HG02840 (cell line): ENCODE results near the gene RALBP1.

Source experiments
- ATAC-seq: cut with Tn5 transposase; IDR thresholded peaks from one replicate; pipeline ENCODE4 v1.9.1; 2021; ENCODE audit warnings: mild to moderate bottlenecking, moderate library complexity, moderate number of reproducible peaks; ENCODE audit not compliant: unreplicated experiment, low FRiP score

RALBP1 gene

DNA sequence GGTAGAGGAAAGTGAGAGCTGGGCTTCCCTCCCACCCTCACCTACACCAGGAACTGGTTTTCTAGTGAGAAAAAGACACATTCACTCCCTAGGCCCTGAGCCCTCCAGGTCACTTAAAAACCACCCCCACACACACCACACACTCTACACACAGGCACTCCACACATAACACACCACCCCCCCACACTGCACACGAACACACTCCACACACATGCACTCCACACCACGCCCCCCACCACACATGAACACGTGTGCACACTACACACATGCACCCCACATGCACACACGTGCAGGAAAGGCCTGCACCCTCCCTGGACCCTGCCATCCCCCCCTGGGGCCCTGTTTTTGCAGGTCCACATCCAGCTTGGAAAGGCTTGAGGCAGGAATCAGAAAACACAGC, 67.6 kb downstream of the RALBP1 start:
- ATAC-seq = no peak

DNA sequence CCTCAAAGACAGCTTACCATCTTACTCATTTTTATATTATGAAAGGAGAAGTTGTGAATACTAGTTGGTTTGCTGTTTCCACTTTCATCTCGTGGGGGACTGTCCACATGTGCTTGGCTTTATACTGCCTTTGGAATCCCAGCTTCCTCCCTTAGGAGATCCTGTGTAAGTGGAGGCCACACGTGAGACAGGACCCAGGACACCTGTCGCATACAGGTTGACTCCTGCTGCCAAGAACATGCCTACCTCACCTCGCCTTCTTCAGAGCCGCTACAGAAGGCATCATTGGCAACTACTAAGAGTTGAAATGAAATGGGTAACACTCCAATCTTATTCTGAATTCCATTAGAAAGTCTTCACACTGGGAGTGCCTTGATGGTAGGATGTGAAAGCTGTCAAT, 69.7 kb downstream of the RALBP1 start:
- ATAC-seq = no peak

DNA sequence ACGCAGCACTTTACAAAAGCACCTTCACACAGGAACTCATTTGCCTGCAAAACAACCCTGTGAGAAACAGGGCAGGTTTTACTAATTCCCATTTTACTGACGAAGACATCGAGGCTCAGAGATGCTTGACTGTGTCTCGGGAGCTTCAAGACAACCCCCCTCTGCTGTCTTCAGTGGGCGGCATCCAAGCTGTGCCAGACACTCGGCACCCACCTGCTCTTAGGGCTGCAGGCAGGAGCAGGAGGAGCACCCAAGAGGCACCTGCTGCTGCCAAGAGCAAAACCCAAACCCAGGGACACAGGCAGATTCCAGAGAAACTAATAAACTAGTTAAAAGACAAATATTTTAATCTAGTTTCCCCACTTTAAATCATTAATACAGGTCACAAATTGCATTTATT, 71.2 kb downstream of the RALBP1 start:
- ATAC-seq = no peak

DNA sequence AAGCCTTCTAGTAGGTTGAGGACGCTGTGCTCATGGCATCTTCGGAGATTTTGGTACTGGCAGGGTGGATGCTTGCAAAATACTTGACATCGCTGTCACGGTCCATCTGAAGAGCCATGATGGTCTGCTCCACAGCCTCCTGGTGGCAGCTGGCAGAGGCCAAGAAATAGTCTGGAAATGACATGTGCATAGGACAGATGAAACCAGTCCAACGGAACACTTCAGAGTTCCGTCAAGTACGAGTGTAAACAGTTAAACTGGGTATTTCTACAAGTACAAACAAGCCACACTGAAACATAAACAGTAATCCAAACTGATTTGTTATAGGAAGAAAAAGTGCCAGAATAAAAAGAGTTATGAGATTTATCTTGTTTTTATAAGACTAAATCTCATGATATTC, 72.5 kb downstream of the RALBP1 start:
- no peak for ATAC-seq

DNA sequence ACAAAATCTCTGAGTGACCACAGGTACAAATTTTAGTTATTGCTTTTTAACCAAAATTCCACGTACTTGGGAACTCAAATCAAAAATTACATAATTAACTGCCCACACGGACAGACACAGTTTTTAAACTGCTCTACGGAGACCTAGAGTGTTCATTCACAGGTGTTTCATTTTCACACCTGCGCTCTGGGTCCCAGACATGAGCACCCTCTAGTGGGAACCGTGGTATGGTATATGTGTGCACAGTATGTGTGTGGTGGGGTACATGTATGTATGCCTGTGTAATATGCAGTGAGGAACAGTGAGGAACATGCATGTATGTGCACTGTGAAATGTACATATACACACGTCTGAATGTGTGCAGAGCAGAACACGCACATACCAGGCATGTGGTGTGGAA, 74.1 kb downstream of the RALBP1 start:
- no peak for ATAC-seq

DNA sequence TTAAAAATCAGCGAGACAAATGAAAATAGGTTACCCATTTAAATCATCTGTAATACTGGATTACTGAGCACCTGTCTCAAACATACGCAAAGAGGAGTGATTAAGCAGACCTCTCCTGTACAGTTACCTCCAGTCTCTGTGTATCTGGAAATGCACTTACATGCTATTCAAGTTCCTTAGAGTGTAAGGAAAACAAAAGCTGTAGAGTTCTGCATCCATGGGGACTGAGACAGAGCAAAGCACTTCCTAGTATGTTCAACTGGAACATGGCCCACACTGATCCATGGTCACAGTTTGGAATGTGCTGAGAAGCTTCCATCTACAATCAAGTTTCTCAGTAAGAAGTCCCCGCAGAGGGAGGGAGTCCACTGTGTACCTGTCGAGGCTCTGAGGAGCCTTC, 75.1 kb downstream of the RALBP1 start:
- no peak for ATAC-seq

DNA sequence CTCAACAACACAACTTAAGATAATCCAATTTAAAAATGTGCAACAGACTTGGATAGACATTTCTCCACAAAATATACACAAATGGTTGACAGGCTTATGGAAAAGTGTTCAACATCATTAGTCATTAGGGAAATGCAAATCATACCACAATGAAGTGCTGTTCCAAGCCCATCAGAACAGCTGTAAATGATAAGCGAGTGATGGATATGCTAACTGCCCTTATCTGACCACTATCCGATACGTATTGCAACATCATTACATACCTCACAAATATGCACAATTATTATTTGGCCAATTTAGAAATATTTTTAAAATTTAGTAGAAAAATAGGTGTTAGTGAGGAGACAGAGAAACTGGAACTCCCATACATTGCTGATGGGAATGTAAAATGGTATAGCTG, 76.9 kb downstream of the RALBP1 start:
- no peak for ATAC-seq

DNA sequence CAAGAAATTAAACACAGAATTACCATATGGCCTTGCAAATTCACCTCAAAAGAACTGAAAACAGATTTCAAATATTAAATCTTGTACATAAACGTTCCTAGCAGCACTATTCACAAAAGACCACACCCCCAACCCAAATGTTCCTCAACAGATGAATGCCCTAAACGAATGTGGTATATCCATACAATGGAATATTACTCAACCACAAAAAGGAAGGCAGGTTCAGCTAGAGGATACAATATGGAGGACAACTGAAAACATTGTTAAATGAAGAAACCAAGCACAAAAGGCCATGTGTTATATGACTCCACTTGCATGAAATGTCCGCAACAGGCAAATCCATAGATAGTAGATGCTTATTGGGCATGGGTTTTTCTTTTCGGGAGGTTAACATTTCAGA, 77.3 kb downstream of the RALBP1 start:
- no peak for ATAC-seq

DNA sequence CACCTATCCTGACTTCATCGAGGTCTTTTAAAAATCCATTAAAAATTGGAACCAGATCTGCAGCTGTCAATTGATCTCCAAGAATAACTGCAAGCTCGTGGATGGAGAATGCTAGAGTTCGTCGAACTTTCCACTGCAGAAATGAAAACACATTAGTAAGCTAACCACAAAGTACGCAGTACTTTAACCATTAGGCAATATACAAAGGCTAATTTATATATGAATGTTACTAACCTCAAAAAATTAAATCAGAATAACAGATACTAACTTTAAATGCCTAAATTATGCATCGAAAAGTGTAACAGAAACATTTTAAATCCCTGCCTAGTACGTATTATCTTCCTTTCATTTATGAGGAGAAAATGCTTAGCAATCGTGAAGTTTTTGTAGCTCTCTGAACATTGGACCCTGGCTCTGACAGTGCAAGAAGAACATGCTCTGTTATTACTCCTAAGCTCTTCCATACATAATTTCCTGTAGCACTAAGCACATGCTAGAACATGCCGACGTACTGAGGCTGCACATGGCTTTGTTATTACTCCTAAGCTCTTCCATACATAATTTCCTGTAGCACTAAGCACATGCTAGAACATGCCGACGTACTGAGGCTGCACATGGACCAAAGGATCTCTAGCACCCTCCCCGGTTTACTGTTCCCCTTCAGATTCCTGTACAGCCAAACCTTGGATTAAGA, 82.1 kb downstream of the RALBP1 start:
- ATAC-seq = no peak

DNA sequence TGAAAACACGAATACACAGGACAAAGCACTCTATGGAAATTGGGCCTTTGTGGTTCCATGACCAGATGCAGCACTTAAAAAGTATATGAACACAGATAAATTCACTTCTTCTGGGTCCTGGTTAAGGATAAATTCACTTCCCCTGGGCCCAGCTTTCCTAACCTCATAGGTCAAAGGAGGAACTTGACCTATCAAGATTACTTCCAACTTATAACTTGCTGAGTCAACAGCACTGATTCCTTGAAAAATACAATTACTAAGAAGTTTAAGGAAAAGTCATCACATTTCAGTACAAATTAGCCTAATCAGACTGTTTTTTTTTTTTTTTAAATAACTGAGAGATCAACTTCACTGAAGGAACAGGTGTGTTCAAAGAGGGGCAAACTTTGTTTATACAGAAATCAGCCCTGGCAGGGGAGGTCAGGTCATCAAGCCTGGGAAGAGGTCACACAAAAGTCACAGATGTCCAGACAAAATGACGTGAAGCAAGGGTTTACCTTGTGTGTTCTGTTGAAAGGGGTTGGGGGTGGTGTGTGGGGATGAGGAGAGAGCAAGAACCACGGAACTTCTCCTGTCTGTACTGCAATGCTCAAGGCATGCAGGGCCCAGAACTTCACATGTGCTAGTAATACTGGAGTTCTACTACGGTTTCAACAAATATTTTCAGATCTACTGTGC, 83.2 kb downstream of the RALBP1 start:
- no peak for ATAC-seq

DNA sequence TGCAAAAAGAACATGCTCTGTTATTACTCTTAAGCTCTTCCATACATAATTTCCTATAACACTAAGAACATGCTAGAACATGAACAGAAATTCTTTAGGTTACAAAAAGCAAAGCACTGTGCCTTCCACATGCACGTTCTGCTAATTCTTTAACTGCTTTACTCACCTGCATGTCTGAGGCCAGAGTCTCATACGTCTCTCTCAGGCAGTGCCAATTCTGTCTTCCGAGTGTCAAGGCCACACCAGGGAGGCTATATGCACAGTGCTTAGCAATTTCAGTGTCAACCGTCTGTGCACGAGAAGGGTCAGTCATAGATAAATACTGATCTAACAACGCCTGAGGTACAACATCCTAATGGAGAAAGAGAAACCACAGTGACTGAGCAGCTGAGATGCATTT, 83.9 kb downstream of the RALBP1 start:
- ATAC-seq = no peak

DNA sequence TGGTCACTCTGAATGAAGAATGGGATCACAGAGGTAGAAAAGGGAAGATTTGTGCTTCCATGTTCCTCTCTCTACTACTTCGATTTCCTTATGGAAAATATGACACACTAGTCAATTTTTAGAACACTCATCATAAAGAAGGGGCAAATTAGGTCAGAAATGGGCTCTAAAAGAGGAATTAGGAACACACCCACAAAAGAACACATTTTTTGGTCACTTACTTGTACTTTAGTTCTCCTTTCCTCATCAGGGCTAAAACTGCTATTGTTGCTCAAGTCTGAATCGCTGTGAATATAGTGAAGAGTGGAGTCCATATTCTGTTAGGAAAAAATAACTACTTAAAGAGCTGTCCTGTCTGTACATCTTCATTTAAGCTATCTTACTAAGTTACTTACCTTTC, 86.4 kb downstream of the RALBP1 start:
- ATAC-seq = no peak

DNA sequence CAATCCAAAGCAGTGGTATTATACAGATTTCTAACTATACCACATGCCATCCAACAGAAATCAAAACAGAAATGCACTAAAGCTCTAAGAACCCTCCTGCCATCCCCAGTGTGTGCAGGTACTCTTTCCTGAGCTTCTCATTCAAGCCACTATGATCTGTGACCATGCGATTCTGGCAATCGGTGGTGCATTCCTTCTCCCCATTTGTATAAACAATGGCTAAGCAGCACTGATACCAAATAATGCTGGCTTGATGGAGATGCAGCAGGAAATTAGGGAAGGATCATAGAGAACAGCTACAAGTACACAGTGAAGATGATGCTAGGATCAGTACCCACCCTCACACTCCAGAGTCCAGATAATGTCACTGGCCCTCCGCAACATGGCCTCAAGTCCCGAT, 87.3 kb downstream of the RALBP1 start:
- no peak for ATAC-seq

DNA sequence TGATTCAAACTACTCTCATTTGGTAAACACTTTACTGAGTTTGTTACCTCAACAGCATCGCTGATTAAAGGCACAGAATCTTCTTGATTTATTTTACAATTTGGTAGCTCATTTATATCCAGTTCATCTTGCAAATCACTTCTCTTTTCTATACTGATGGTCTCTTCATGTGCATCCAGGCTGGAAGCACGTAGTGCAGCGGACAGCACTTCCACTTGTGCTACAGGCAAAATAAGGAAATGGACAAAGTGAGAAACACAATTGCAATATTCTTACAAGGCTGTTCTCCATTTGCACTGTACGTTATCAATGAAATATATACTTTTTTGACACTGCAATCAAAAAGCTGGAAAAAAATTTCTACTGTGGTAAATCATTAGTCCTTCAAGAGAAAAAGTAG, 88.0 kb downstream of the RALBP1 start:
- ATAC-seq = no peak

DNA sequence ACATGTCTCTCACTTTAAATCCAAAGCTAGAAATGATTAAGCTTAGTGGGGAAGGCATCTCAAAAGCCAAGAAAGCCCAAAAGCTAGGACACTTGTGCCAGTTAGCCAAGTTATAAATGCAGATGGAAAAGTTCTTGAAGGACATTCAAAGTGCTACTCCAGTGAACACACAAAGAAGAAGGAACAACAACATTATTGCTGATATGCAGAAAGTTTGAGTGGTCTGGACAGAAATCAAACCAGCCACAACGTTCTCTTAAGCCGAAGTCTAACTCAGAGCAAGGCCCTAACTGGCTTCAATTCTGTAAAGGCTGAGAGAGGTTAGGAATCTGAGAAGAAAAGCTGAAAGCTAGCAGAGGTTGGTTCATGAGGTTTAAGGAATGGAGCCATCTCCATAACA, 90.1 kb downstream of the RALBP1 start:
- ATAC-seq = no peak

DNA sequence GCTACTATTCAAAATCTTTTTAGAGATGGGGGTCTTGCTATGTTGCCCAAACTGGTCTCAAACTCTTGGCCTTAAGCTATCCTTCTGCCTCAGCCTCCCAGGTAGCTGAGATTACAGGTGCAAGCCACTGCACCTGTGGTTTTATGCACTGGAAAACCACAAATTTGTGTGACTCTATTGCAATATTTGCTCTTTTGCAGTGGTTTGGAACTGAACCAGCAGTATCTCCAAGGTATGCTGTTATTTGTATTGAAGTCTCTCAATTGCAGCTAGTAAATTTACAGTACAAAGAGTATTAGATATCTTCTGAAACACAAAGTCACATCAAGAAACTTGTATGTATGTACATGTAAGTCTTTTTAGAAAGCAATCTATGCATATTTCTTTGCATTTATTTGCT, 92.9 kb downstream of the RALBP1 start:
- ATAC-seq = no peak

DNA sequence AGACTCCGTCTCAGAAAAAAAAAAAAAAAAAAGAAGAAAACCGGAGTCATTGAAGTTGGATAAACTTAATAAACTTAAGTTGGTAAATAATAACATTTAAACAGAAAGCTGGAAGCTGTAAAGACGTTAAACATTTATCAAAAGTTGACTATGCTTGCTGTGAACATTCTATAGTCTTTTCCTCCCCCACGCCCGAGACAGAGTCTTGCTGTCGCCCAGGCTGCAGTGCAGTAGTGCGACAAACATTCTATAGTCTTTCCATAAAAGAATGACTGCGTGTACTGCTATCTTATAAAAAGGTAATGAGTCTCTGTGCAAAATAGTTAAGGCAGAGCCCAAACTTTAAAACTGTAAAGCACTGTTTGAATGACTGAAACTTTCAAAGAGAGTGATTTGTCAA, 93.9 kb downstream of the RALBP1 start:
- ATAC-seq = no peak

DNA sequence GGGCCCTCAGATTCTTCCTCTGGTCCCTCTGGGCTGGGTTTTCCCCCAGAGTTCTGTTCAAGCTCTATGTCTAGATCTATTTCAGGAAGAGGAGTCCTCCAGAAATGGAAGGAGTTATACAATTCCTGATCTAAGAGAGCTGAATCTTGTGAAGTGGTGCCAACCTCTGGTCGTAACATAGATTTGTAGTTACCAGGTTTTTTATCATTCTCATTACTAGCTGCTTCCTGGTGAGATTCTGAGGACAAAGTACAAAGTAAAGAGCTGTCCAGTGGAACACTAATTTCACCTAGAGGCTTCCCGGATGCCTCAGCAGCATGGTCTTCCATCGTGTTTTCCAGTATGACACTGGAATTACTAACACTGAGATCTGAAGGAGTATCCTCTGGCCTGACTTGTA, 94.9 kb downstream of the RALBP1 start:
- no peak for ATAC-seq

DNA sequence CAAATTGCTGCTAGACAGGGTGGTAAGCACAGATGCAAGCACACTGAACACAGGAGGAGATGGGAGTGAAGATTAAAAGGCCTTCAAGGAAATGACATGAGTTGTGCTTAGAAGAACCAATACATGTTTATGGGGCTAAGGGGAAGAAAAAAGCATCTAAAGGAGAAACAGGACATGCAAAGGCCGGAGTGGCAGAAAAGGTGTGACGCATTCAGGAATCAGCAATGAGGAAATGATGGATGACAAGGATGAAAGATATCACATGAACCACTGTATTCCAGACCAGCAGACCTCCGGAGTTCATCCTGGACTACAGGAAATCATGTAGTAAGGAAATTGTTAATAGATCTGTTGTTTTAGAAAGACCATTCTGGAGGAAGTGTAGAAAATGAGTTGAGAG, 96.2 kb downstream of the RALBP1 start:
- no peak for ATAC-seq

DNA sequence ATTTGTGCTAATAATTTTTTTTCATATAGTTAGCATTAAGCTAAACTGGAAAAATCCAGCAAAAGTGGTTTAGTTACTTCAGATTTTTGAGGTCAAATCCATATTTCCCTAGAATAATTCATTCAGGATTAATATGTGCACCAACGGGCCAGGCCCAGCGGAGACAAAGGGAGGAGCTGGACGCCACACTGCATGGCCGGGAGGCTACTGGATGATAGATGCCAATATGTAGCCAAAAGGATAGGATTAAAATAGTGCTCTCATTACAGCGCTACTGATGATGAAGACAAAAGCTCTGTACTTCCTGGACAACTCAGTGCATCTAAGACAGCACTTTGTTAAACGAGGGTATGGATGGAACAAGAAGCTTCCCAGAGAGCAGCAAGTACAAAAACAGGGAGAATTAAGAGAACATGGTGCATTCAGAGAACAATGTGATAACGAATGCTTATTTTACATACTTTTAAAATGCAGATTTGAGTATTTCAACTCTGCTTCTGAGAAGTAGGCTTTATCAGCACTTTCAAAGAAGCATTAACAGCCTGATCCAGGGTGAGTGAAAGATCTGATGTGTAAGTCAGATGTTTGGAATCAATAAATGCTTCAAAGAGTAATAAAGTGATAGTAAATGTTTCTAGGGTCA, 99.3 kb downstream of the RALBP1 start:
- ATAC-seq = no peak

DNA sequence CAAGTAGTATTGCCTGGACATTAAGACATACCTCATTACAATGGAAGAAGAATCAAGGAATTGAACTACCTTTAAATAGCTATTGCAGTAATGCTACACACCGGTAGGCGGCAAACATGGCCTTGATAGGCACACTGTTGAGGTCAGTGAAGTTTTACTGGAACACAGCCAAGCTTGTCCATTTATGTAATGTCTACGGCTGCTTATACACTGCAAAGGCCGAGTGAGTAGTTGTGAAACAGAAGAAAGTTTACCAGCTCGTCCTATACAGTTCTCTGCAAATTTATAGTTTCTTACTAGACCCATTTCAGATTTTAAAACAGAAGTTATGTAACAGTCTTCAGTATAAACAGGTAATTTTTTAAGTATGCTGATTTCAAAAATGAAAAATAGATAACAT, 100.2 kb downstream of the RALBP1 start:
- no peak for ATAC-seq

DNA sequence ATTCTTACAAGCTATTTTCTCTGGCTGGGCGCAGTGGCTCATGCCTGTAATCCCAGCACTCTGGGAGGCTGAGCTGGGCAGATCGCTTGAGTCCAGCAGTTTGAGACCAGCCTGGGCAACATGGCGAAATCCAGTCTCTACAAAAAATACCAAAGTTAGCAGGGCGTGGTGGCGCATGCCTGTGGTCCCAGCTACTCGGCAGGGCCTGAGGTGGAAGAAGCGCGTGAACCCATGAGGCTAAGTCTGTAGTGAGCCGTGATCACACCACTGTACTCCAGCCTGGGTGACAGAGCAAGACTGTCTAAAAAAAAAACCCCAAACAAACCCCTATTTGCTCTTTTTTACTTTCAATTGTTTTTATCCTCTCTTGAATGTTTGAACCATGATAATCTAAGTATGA, 102.0 kb downstream of the RALBP1 start:
- no peak for ATAC-seq
